HFFc6 (cell line): ENCODE measurements around the gene ACOX1. TPM values are rescaled to one million over a fixed set of nuclear protein-coding genes. Genes with fewer than 3 reads are reported as not detected.

Experiments used
- DNase-seq: peaks from one replicate; pipeline ENCODE4 v3.0.0-alpha.2; 2018
- H3K27ac Mint-ChIP-seq: 2 replicates; pipeline ENCODE4 v1.8.0; 2020; ENCODE audit warnings: mild to moderate bottlenecking, mixed read lengths
- H3K27me3 Mint-ChIP-seq: 2 replicates; pipeline ENCODE4 v1.8.0; 2021; ENCODE audit warnings: mild to moderate bottlenecking, moderate library complexity, mixed read lengths; ENCODE audit not compliant: insufficient read depth
- H3K36me3 Mint-ChIP-seq: 2 replicates; pipeline ENCODE4 v1.8.0; 2021; ENCODE audit warnings: low read depth, mixed read lengths
- H3K4me1 Mint-ChIP-seq: 2 replicates; pipeline ENCODE4 v1.8.0; 2020; ENCODE audit warnings: low read depth, mixed read lengths
- H3K4me3 Mint-ChIP-seq: 2 replicates; pipeline ENCODE4 v1.8.0; 2020; ENCODE audit warnings: mild to moderate bottlenecking, moderate library complexity, mixed read lengths
- H3K9me3 Mint-ChIP-seq: 2 replicates; pipeline ENCODE4 v1.8.0; 2020; ENCODE audit warnings: mild to moderate bottlenecking, mixed read lengths
- total RNA-seq, 6 experiments: library from RNA; stranded (reverse); fragmentation: NEBNext Ultra II Directional; extraction: Animal tissue kit (Norgen Biotek cat#: 25700); gene quantifications; 2 replicates in 1 of 6; 3 replicates in 5 of 6; pipeline ENCODE4 v1.2.3, GENCODE V29; 2021
- TF ChIP-seq, protein P1 (sequence below): fragments of 200-600 bp; sonication (generic); IDR thresholded peaks from 2 replicates; pipeline ENCODE4 v1.5.0; 2021; ENCODE audit warnings: antibody characterized with exemption, mild to moderate bottlenecking

ACOX1 gene
- total RNA-seq, 6 experiments from 2014 or later, result 40.4 to 47.2 (median 44.5) TPM

DNA sequence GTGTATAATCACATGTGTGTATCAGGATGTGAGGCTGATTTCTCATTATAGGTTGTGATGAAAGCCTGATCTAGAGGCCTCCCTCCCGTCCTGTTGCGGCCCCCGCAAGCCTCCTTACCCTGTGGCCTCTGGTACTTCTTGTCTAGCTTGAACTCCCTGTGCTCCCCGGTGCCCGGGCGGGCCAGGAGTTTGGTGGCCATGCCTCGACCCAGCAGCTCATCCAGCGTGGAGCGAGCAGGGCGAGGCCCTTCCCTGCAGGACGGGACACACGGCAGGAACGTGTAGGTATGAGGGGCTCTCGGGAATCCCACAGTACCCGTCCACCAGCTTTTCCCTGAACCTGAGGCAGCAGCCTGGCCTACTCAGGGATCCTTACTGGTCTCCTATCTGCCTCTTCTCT lies 53.1 kb downstream of the ACOX1 start:
- no peaks in the 10 kb centered on the region; the same call in 1 of the 2 replicates for H3K36me3 Mint-ChIP-seq
- no peak for DNase-seq
- H3K9me3 Mint-ChIP-seq, result no peaks in the 10 kb centered on the region
- H3K4me3 Mint-ChIP-seq, result no peak overlapping the region
- TF ChIP-seq, protein P1, sequence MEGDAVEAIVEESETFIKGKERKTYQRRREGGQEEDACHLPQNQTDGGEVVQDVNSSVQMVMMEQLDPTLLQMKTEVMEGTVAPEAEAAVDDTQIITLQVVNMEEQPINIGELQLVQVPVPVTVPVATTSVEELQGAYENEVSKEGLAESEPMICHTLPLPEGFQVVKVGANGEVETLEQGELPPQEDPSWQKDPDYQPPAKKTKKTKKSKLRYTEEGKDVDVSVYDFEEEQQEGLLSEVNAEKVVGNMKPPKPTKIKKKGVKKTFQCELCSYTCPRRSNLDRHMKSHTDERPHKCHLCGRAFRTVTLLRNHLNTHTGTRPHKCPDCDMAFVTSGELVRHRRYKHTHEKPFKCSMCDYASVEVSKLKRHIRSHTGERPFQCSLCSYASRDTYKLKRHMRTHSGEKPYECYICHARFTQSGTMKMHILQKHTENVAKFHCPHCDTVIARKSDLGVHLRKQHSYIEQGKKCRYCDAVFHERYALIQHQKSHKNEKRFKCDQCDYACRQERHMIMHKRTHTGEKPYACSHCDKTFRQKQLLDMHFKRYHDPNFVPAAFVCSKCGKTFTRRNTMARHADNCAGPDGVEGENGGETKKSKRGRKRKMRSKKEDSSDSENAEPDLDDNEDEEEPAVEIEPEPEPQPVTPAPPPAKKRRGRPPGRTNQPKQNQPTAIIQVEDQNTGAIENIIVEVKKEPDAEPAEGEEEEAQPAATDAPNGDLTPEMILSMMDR, result no peak
- H3K4me1 Mint-ChIP-seq, result peaks cover 6% of the 10 kb centered on the region; the same call in 1 of the 2 replicates
- no peaks in the 10 kb centered on the region for H3K27me3 Mint-ChIP-seq
- no peak overlapping the region for H3K27ac Mint-ChIP-seq

DNA sequence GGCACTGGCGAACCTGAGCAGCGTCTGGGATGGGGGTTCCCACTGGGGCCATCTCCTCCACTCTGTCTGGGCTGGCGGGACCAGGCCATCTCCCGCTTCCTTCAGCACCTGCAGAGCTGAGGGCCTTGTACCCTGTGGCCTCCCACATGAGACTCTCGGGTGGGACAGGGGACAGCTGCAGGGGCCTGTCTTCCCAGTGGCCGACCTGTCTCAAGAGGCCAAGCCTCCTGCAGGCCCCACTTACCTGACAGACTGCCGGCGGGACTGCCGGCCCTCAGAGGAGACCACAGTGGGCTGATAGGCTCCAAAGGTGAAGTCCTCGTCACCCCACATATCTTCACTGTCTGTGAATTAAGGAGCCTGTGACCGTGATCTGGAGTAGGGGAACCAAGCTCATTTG lies 53.9 kb downstream of the ACOX1 start:
- Mint-ChIP-seq H3K36me3 (no peaks in the 10 kb centered on the region; the same call in 1 of the 2 replicates), H3K4me1 (peaks cover 6% of the 10 kb centered on the region; the same call in 1 of the 2 replicates), H3K9me3 (no peaks in the 10 kb centered on the region), H3K27me3 (no peaks in the 10 kb centered on the region; the same call in 1 of the 2 replicates), H3K27ac (no peak overlapping the region), H3K4me3 (no peak overlapping the region)
- no peak for DNase-seq
- TF ChIP-seq, protein P1, result no peak

DNA sequence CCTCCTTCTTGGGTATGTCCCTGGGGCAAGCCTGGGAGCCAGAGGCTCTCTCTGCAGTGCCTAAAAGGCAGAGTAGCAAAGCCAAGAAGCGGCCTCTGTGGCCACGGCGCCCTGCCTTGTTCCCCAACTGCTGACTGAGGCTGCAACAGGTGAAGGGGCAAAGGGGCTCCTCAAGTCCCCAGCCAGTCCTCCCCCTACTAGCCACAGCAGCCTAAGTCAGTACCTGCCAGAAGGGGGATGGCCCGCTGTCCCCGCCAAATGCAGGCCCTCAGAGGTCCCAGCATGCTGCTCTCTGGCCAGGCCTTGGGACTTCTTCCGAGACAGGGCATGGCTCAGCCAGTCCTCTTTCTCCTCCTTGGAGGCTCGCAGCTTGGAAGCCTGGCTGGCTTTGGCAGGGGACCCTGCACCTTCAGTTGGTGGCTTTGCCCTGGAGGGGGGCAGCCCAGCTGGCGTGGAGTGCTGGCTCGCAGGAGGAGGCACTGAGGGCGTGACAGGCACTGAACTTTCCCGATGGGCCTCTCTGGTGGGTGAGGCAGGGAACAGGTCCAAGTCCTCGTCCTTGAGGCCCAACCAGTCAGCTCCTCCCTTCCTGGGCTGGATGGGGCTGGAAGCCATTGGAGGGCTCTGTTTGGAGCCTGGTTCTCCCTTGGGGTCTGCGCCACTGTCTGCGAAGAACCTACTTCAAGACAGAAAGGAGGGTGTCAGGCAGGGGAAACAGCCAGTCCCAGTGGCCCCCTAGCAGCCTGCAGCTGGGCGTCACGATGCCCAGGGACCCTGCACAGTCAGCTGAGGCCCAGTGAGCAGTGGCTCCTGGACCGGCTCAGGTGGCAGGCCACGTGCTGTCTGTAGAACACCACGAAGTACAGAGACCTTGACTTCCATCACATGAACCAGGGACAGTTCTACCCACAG lies 55.7 kb downstream of the ACOX1 start:
- TF ChIP-seq, protein P1, result no peak

DNA sequence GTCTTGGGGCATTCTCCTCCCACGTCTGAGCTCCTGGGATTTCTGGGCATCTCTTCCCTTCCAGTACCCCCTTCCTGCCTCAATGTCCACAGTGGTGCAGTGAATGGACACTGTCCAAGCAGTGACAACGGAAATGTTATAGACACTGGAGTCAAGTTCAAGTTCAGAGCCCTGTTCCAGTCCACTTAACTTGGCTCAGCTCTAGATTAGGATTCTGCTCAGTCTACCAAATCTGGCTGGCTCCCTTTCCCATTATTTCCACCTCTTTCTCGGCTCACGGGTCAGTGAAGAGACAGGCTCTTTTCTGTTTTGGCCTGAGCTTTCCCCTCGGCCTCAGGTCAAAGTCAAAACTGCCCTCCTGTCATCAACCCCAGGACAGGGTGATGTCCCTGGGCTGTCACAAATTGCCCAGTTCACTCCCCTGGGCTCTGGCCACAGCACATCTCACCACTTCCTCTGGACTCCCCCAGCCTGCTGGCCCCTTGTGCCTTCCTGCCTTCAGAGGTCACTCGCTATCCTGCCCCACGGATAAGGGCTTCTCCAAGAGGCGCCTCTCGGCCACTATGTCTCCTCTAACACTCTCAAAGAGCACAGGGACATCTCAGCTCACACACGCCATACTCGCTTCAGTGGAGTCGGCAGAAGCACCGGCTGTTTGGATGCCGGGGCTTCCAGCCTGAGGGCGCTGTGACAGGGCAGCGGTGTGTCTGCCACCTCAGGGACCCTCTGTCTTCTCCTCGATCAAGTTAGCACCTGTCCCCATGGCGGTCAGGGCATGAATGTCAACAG lies 56.6 kb downstream of the ACOX1 start:
- TF ChIP-seq, protein P1, result no peak
- Mint-ChIP-seq H3K9me3 (no peaks in the 10 kb centered on the region), H3K27ac (no peak overlapping the region), H3K4me3 (no peak overlapping the region), H3K27me3 (no peaks in the 10 kb centered on the region; the same call in none of the 2 replicates), H3K36me3 (0 out of 2 replicates have a peak, but pooled peaks cover under 1% of the 10 kb centered on the region), H3K4me1 (no peaks in the 10 kb centered on the region; the same call in 1 of the 2 replicates)
- no peak for DNase-seq

More for the DNA sequence above, 55.7 kb downstream of the ACOX1 start:
- DNase-seq, result no peak
- no peaks in the 10 kb centered on the region for H3K9me3 Mint-ChIP-seq
- H3K36me3 Mint-ChIP-seq, result no peaks in the 10 kb centered on the region; the same call in 1 of the 2 replicates
- no peaks in the 10 kb centered on the region; the same call in 1 of the 2 replicates for H3K27me3 Mint-ChIP-seq
- H3K4me3 Mint-ChIP-seq, result no peak overlapping the region
- H3K27ac Mint-ChIP-seq, result no peak overlapping the region
- peaks cover 6% of the 10 kb centered on the region; the same call in 1 of the 2 replicates for H3K4me1 Mint-ChIP-seq

DNA sequence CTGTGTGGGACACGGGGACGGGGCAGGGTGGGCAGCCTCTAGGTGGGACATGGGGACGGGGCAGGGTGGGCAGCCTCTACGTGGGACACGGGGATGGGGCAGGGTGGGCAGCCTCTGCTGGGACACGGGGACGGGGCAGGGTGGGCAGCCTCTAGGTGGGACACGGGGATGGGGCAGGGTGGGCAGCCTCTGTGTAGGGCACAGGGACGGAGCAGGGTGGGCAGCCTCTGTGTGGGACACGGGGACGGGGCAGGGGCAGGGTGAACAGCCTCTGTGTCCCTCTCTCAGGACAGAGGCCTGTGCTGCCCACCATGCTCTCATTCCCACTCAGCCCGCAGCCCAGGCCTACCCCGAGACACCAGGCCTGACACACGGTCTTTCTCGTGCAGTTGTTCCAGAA lies 57.4 kb downstream of the ACOX1 start:
- no peak for DNase-seq
- TF ChIP-seq, protein P1, result no peak
- H3K4me1 Mint-ChIP-seq, result no peaks in the 10 kb centered on the region
- 0 out of 2 replicates have a peak, but pooled peaks cover 4% of the 10 kb centered on the region for H3K36me3 Mint-ChIP-seq
- no peak overlapping the region for H3K4me3 Mint-ChIP-seq
- no peak overlapping the region for H3K27ac Mint-ChIP-seq
- no peaks in the 10 kb centered on the region for H3K9me3 Mint-ChIP-seq
- H3K27me3 Mint-ChIP-seq, result peaks cover 1% of the 10 kb centered on the region
